Mesenchymal stem cell (in vitro differentiated cells and primary cell): Measurements from ENCODE around the gene NRP2.

Experiments
- DNase-seq: peaks from one replicate; pipeline ENCODE4 v3.0.0-alpha.2; 2013
- H2AFZ ChIP-seq: one replicate; pipeline ENCODE4 v1.6.1; 2013; ENCODE audit warnings: low read depth, mild to moderate bottlenecking, control low read depth, inconsistent platforms, low read length, moderate library complexity
- H2AK5ac ChIP-seq: 2 replicates; pipeline ENCODE4 v1.6.1; 2013; ENCODE audit warnings: low read length, moderate library complexity, mild to moderate bottlenecking, inconsistent platforms; ENCODE audit not compliant: severe bottlenecking
- H2BK120ac ChIP-seq: one replicate; pipeline ENCODE4 v1.6.1; 2013; ENCODE audit warnings: low read depth, mild to moderate bottlenecking, inconsistent platforms, low read length, moderate library complexity
- H2BK12ac ChIP-seq, 2 experiments: one replicate each; pipeline ENCODE4 v1.6.1; 2013; ENCODE audit warnings: inconsistent platforms in 2 of 2, low read length in 2 of 2, mild to moderate bottlenecking in 2 of 2, moderate library complexity in 2 of 2, control low read depth in 1 of 2
- H2BK15ac ChIP-seq: one replicate; pipeline ENCODE4 v1.6.1; 2013; ENCODE audit warnings: mild to moderate bottlenecking, low read depth, inconsistent platforms; ENCODE audit not compliant: poor library complexity, severe bottlenecking
- H2BK5ac ChIP-seq: 2 replicates; pipeline ENCODE4 v1.6.1; 2013; ENCODE audit warnings: low read depth, mild to moderate bottlenecking, low read length, control low read depth, inconsistent platforms; ENCODE audit not compliant: poor library complexity, severe bottlenecking
- H3K14ac ChIP-seq, 2 experiments: one replicate each; pipeline ENCODE4 v1.6.1; 2013; ENCODE audit warnings: inconsistent platforms in 2 of 2, low read length in 2 of 2, control low read depth in 1 of 2, mild to moderate bottlenecking in 1 of 2, moderate library complexity in 1 of 2
- H3K18ac ChIP-seq, 2 experiments: one replicate each; pipeline ENCODE4 v1.6.1; 2013; ENCODE audit warnings: inconsistent platforms in 2 of 2, low read length in 2 of 2, control low read depth in 1 of 2, low read depth in 1 of 2, mild to moderate bottlenecking in 1 of 2
- H3K23ac ChIP-seq, 2 experiments: one replicate each; pipeline ENCODE4 v1.6.1; 2013; ENCODE audit warnings: inconsistent platforms in 2 of 2, low read length in 2 of 2, mild to moderate bottlenecking in 2 of 2, moderate library complexity in 2 of 2, control low read depth in 1 of 2
- H3K27ac ChIP-seq: 2 replicates; pipeline ENCODE4 v1.5.1; 2013; ENCODE audit warnings: mild to moderate bottlenecking, moderate library complexity, low read length, control low read depth, inconsistent platforms; ENCODE audit not compliant: poor library complexity, severe bottlenecking
- H3K27me3 ChIP-seq, 2 experiments: 2 replicates each; pipeline versions ENCODE4 v1.6.1 to v1.7.0; 2013; ENCODE audit warnings: low read length in 2 of 2, mild to moderate bottlenecking in 2 of 2, moderate library complexity in 2 of 2, control low read depth in 1 of 2, inconsistent platforms in 1 of 2; ENCODE audit not compliant: control insufficient read depth in 1 of 2, insufficient read depth in 1 of 2
- H3K36me3 ChIP-seq, 2 experiments: 2 replicates each; pipeline versions ENCODE4 v1.6.1 to v1.7.0; 2013; ENCODE audit warnings: low read length in 2 of 2, control low read depth in 1 of 2, inconsistent platforms in 1 of 2, low read depth in 1 of 2, mild to moderate bottlenecking in 1 of 2; ENCODE audit not compliant: insufficient read depth in 2 of 2, control insufficient read depth in 1 of 2
- H3K4ac ChIP-seq, 2 experiments: one replicate each; pipeline ENCODE4 v1.6.1; 2013; ENCODE audit warnings: inconsistent platforms in 2 of 2, low read length in 2 of 2, mild to moderate bottlenecking in 2 of 2, moderate library complexity in 2 of 2, control low read depth in 1 of 2, low read depth in 1 of 2
- H3K4me1 ChIP-seq: 2 replicates; pipeline ENCODE4 v1.6.1; 2013; ENCODE audit warnings: low read depth, low read length, control low read depth; ENCODE audit not compliant: control insufficient read depth, insufficient read depth
- H3K4me2 ChIP-seq: 2 replicates; pipeline ENCODE4 v1.6.1; 2013; ENCODE audit warnings: low read length, mild to moderate bottlenecking, inconsistent platforms; ENCODE audit not compliant: poor library complexity, severe bottlenecking
- H3K4me3 ChIP-seq, 2 experiments: 2 replicates each; pipeline versions ENCODE4 v1.5.1 to v1.7.0; 2013; ENCODE audit warnings: low read length in 2 of 2, mild to moderate bottlenecking in 2 of 2, control low read depth in 1 of 2, low read depth in 1 of 2; ENCODE audit not compliant: insufficient read depth in 1 of 2
- H3K79me1 ChIP-seq: replicated peaks from 2 replicates; pipeline ENCODE4 v1.6.1; 2013; ENCODE audit warnings: mild to moderate bottlenecking, control low read depth, low read length, inconsistent platforms; ENCODE audit not compliant: poor library complexity, severe bottlenecking
- H3K9ac ChIP-seq: 2 replicates; pipeline ENCODE4 v1.7.0; 2013; ENCODE audit warnings: mild to moderate bottlenecking, low read length, moderate library complexity
- H3K9me3 ChIP-seq: 2 replicates; pipeline ENCODE4 v1.7.0; 2013; ENCODE audit warnings: mild to moderate bottlenecking, low read length; ENCODE audit not compliant: control insufficient read depth
- H4K8ac ChIP-seq: one replicate; pipeline ENCODE4 v1.6.1; 2013; ENCODE audit warnings: inconsistent platforms, mild to moderate bottlenecking, low read length, moderate library complexity
- H4K91ac ChIP-seq: one replicate; pipeline ENCODE4 v1.6.1; 2013; ENCODE audit warnings: mild to moderate bottlenecking, low read length, inconsistent platforms
- WGBS: methylation state at CpG from one replicate; pipeline ENCODE4 v1.1.7; 2013; ENCODE audit warnings: mixed read lengths; 5-methylcytosine and 5-hydroxymethylcytosine counted together

The NRP2 gene

GRCh38 chr2:205763708-205764211 lies 81.5 kb downstream of the NRP2 start:
- Histone ChIP-seq H3K4me2 (no peak overlapping the region), H3K79me1 (no peaks in the 10 kb centered on the region), H4K8ac (peak overlapping the region; percentile 22), H3K9ac (peak overlapping the region; percentile 76), H2BK15ac (no peak overlapping the region), H3K23ac (no peak overlapping the region), H2AFZ (no peak overlapping the region), H3K36me3 (peaks cover 18 to 50% of the 10 kb centered on the region in 2 experiments), H2AK5ac (no peak overlapping the region), H3K14ac (peak overlapping the region in 1 of 2 experiments; percentile 68), H3K4me1 (peaks cover 8% of the 10 kb centered on the region), H4K91ac (peak overlapping the region; percentile 47), H3K9me3 (no peaks in the 10 kb centered on the region), H3K27ac (no peak overlapping the region), H3K18ac (peak overlapping the region in 1 of 2 experiments; percentile 58), H3K4me3 (no peak overlapping the region), H2BK5ac (no peak overlapping the region), H2BK12ac (peak overlapping the region in 1 of 2 experiments; percentile 76), H3K4ac (peak overlapping the region in 1 of 2 experiments; percentile 47), H2BK120ac (no peak overlapping the region), H3K27me3 (no peaks in the 10 kb centered on the region)
- 18% methylated on average over 21 of the region's 21 CpGs for WGBS
- DNase-seq: peak; percentile 97

- H2BK5ac ChIP-seq: no peak overlapping the region
- no peak overlapping the region for H2AFZ ChIP-seq
- no peak overlapping the region for H3K4me3 ChIP-seq
- H3K36me3 ChIP-seq: peaks cover 18 to 50% of the 10 kb centered on the region in 2 experiments
- H3K23ac ChIP-seq: no peak overlapping the region
- H2BK15ac ChIP-seq: peak overlapping the region; percentile 4
- peak overlapping the region; percentile 66 for H4K8ac ChIP-seq
- H3K14ac ChIP-seq: peak overlapping the region in 1 of 2 experiments; percentile 44
- H3K18ac ChIP-seq: peak overlapping the region; percentile 38 to 74
- H2AK5ac ChIP-seq: no peak overlapping the region
- WGBS: 48% methylated on average over 8 of the region's 8 CpGs
- no peaks in the 10 kb centered on the region for H3K9me3 ChIP-seq
- peak overlapping the region; percentile 61 to 86 for H2BK12ac ChIP-seq
- no peak overlapping the region for H3K4me2 ChIP-seq
- no peak overlapping the region for H3K27ac ChIP-seq
- DNase-seq: no peak
- H3K4me1 ChIP-seq: peaks cover 8% of the 10 kb centered on the region
- H4K91ac ChIP-seq: peak overlapping the region; percentile 77
- H3K27me3 ChIP-seq: no peaks in the 10 kb centered on the region
- no peaks in the 10 kb centered on the region for H3K79me1 ChIP-seq
- H3K4ac ChIP-seq: peak overlapping the region; percentile 6 to 57
- H2BK120ac ChIP-seq: no peak overlapping the region
- H3K9ac ChIP-seq: peak overlapping the region; percentile 76
Observed at GRCh38 chr2:205764270-205764746, 82.0 kb downstream of the NRP2 start.

GRCh38 chr2:205765151-205765550 lies 82.8 kb downstream of the NRP2 start:
- H2AFZ ChIP-seq: no peak overlapping the region

GRCh38 chr2:205766779-205767359 lies 84.6 kb downstream of the NRP2 start:
- no peak overlapping the region for H2AK5ac ChIP-seq
- peaks cover 14% of the 10 kb centered on the region for H3K4me1 ChIP-seq
- no peaks in the 10 kb centered on the region for H3K79me1 ChIP-seq
- H3K4ac ChIP-seq: no peak overlapping the region
- H2BK12ac ChIP-seq: no peak overlapping the region
- no peaks in the 10 kb centered on the region for H3K9me3 ChIP-seq
- H3K9ac ChIP-seq: no peak overlapping the region
- no peak overlapping the region for H3K18ac ChIP-seq
- no peak overlapping the region for H2BK15ac ChIP-seq
- no peak overlapping the region for H2BK120ac ChIP-seq
- no peak overlapping the region for H4K91ac ChIP-seq
- H4K8ac ChIP-seq: peak overlapping the region; percentile 52
- no peak overlapping the region for H3K14ac ChIP-seq
- no peak overlapping the region for H3K27ac ChIP-seq
- H3K4me2 ChIP-seq: no peak overlapping the region
- H2AFZ ChIP-seq: no peak overlapping the region
- H3K36me3 ChIP-seq: peaks cover 11 to 50% of the 10 kb centered on the region in 2 experiments
- H2BK5ac ChIP-seq: no peak overlapping the region
- no peaks in the 10 kb centered on the region for H3K27me3 ChIP-seq
- 40% methylated on average over 4 of the region's 9 CpGs for WGBS
- no peak overlapping the region for H3K23ac ChIP-seq
- H3K4me3 ChIP-seq: no peak overlapping the region
- DNase-seq: peak; percentile 68

More at GRCh38 chr2:205765151-205765550, 82.8 kb downstream of the NRP2 start:
- no peaks in the 10 kb centered on the region for H3K79me1 ChIP-seq
- H2BK15ac ChIP-seq: no peak overlapping the region
- no peaks in the 10 kb centered on the region for H3K27me3 ChIP-seq
- no peak overlapping the region for H3K9ac ChIP-seq
- H3K4me1 ChIP-seq: peaks cover 12% of the 10 kb centered on the region
- H3K9me3 ChIP-seq: no peaks in the 10 kb centered on the region
- no peak overlapping the region for H3K4me3 ChIP-seq
- H3K18ac ChIP-seq: no peak overlapping the region
- no peak overlapping the region for H3K4me2 ChIP-seq
- H3K4ac ChIP-seq: no peak overlapping the region
- H3K14ac ChIP-seq: no peak overlapping the region
- no peak overlapping the region for H2BK12ac ChIP-seq
- WGBS: 95% methylated on average over 8 of the region's 8 CpGs
- no peak overlapping the region for H2AK5ac ChIP-seq
- no peak overlapping the region for H4K8ac ChIP-seq
- no peak overlapping the region for H3K27ac ChIP-seq
- H3K23ac ChIP-seq: no peak overlapping the region
- H4K91ac ChIP-seq: no peak overlapping the region
- DNase-seq: no peak
- no peak overlapping the region for H2BK5ac ChIP-seq
- H3K36me3 ChIP-seq: peaks cover 18 to 47% of the 10 kb centered on the region in 2 experiments
- no peak overlapping the region for H2BK120ac ChIP-seq
